ENCODE results near the gene POLR3K.

POLR3K gene

DNA sequence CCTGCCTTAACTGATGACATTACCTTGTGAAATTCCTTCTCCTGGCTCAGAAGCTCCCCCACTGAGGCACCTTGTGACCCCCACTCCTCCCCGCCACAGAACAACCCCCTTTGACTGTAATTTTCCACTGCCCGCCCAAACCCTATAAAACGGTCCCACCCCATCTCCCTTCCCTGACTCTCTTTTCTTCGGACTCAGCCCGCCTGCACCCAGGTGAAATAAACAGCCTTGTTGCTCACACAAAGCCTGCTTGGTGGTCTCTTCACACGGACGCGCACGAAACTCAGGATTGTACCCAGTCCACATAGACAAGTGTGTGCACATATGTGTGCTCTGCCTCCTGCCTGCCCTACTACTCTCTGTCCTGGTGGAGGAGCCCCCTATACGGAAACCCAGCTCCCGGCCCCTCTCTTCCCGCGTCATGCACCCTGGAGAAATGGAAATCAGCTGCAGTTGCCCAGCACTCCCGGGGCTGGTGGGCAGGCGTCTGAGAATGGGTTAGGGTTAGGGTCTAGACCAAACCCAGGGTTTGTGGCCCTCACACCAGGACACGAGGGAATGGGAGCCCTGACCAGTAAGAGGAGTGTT, 21.4 kb upstream of the POLR3K start:
- TF ChIP-seq, protein P1, sequence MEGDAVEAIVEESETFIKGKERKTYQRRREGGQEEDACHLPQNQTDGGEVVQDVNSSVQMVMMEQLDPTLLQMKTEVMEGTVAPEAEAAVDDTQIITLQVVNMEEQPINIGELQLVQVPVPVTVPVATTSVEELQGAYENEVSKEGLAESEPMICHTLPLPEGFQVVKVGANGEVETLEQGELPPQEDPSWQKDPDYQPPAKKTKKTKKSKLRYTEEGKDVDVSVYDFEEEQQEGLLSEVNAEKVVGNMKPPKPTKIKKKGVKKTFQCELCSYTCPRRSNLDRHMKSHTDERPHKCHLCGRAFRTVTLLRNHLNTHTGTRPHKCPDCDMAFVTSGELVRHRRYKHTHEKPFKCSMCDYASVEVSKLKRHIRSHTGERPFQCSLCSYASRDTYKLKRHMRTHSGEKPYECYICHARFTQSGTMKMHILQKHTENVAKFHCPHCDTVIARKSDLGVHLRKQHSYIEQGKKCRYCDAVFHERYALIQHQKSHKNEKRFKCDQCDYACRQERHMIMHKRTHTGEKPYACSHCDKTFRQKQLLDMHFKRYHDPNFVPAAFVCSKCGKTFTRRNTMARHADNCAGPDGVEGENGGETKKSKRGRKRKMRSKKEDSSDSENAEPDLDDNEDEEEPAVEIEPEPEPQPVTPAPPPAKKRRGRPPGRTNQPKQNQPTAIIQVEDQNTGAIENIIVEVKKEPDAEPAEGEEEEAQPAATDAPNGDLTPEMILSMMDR (IDR thresholded peaks at IDR 0.05; ENCODE audit: extremely low read depth, insufficient read depth, missing control alignments): no peak
- DNase-seq (ENCODE audit: low spot score): no peak
- in situ Hi-C loops (cut with MboI; ENCODE audit: low pct_unique_long_range_greater_than_20kb, low sequenced_read_pairs, unreplicated experiment): no loop called here

GRCh38 chr16:74051-74746, 20.8 kb upstream of the POLR3K start:
- no peak for DNase-seq (ENCODE audit: low spot score)
- in situ Hi-C loops (cut with MboI; ENCODE audit: low pct_unique_long_range_greater_than_20kb, low sequenced_read_pairs, unreplicated experiment): no loop called here
- TF ChIP-seq, protein P1 (IDR thresholded peaks at IDR 0.05; ENCODE audit: extremely low read depth, insufficient read depth, missing control alignments): no peak

- no peak for DNase-seq (ENCODE audit: low spot score)
- TF ChIP-seq, protein P1 (IDR thresholded peaks at IDR 0.05; ENCODE audit: extremely low read depth, insufficient read depth, missing control alignments): no peak
- in situ Hi-C loops (cut with MboI; ENCODE audit: low pct_unique_long_range_greater_than_20kb, low sequenced_read_pairs, unreplicated experiment): no loop called here
Measured at GRCh38 chr16:72561-73548, 19.4 kb upstream of the POLR3K start, which contains the start of gene RHBDF1. Gene RHBDF1, minus strand, starts transcription at chr16:72631. Its CDS starts 7,616 bp downstream, at chr16:65015.

GRCh38 chr16:71540-72401, 18.4 kb upstream of the POLR3K start:
- DNase-seq (ENCODE audit: low spot score): no peak
- in situ Hi-C loops (cut with MboI; ENCODE audit: low pct_unique_long_range_greater_than_20kb, low sequenced_read_pairs, unreplicated experiment): no loop called here
- TF ChIP-seq, protein P1 (IDR thresholded peaks at IDR 0.05; ENCODE audit: extremely low read depth, insufficient read depth, missing control alignments): no peak

DNA sequence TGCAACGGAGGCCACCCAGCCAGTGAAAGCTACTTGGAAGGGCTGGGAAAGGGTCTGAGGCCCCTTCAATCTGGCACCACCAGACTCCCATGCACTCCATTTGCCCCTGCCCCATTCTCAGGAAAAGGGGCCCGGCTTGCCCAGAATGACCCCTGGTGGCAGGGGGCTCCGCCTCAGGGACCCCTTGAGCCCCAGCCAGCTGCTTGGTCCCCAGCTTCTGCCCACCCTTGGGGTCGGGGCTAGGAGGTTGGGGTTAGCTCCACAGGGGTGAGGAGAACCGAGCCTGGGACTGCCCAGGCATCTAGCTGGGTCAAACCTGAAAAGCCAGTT, 17.8 kb upstream of the POLR3K start:
- TF ChIP-seq, protein P1 (IDR thresholded peaks at IDR 0.05; ENCODE audit: extremely low read depth, insufficient read depth, missing control alignments): no peak
- no peak for DNase-seq (ENCODE audit: low spot score)
- in situ Hi-C loops (cut with MboI; ENCODE audit: low pct_unique_long_range_greater_than_20kb, low sequenced_read_pairs, unreplicated experiment): no loop called here

DNA sequence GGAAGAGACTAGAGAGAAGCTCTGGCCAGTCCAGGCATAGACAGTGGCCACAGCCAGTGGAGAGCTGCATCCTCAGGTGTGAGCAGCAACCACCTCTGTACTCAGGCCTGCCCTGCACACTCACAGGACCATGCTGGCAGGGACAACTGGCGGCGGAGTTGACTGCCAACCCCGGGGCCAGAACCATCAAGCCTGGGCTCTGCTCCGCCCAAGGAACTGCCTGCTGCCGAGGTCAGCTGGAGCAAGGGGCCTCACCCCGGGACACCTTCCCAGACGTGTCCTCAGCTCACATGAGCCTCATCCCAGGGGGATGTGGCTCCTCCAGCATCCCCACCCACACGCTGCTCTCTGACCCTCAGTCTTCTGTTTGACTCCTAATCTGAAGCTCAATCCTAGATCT, 15.8 kb upstream of the POLR3K start:
- TF ChIP-seq, protein P1 (IDR thresholded peaks at IDR 0.05; ENCODE audit: extremely low read depth, insufficient read depth, missing control alignments): no peak
- in situ Hi-C loops (cut with MboI; ENCODE audit: low pct_unique_long_range_greater_than_20kb, low sequenced_read_pairs, unreplicated experiment): no loop called here
- DNase-seq (ENCODE audit: low spot score): no peak

All from GM13977 (cell line).